ENCODE measurements around the gene RRP36. TPM values are rescaled to one million over a fixed set of nuclear protein-coding genes. Genes with fewer than 3 reads are reported as not detected.
A peak's percentile ranks its signal among the peaks of the same experiment; 100 is the strongest.

Gene RRP36
- total RNA-seq, 1 experiment from 2014 or later: 72.8 TPM

DNA sequence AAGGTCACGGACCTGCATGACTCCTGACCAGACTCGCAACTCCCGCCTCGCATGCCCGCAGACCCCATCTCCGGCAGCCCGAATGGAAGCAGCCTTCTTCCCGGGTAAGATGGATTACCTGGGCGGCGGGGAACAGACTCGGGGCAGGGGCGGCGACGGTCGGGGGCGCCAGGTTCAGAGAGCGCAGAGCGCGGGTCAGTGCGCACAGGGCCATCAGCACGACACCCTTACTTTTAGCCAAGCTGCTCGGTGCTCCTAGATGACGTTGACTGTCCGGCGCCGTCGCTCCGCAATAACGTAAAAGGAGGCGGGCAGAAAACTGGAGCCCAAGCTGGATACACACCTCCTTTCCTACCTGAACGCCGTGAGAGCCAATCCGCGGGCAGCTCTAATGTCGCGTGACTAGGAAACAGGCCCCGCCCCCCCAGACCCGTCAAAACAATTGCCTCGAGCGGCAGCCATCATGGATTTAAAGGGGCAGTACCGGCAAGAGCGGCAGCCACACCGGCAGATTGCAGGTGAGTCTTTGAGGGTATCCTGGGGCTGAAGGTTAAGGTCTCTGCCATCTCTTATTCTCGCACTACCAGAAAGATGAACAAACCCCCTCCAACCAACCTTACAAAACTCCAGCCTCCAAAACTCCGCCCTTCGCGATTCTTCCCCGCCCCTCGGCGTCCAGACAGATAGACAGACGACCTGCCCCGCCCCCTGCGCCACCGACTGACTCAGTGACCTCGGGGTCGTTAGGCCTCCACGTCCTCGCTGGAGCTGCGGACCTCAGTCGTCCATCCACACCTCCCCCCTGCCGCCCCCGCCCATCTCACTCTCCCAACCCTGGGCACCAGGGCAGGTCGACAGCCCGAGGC, 38.0 kb downstream of the RRP36 start, which contains the start of the genes KLC4 and MRPL2:
TSS of gene KLC4 (plus strand) at position 464 of the 866 bp plus-strand sequence. CDS start 1,705 bp downstream, outside the sequence.
TSS of gene MRPL2 (minus strand) at position 267 of the 866 bp plus-strand sequence. CDS start at position 214, 53 bp downstream.
- intact Hi-C loops (cut with micrococcal nuclease): no loop called here
- no TSS peak for BruUV-seq (replicated peaks)
- POLR2A ChIA-PET: interaction anchor here (0.6 to 3.9 kb wide), 42 partner anchors 10 to 570 kb away, joined by 3 to 60 read pairs (median 4); partner anchors contain the start of genes CNPY3, CUL9, DNPH1 and GTPBP2
- peak; percentile 99 for DNase-seq (ENCODE audit: unreplicated experiment)
- H3K27ac Mint-ChIP-seq (ENCODE audit: low read depth, unreplicated experiment): peak within 1 kb of the TSS; percentile 96
- TF ChIP-seq, protein P1, sequence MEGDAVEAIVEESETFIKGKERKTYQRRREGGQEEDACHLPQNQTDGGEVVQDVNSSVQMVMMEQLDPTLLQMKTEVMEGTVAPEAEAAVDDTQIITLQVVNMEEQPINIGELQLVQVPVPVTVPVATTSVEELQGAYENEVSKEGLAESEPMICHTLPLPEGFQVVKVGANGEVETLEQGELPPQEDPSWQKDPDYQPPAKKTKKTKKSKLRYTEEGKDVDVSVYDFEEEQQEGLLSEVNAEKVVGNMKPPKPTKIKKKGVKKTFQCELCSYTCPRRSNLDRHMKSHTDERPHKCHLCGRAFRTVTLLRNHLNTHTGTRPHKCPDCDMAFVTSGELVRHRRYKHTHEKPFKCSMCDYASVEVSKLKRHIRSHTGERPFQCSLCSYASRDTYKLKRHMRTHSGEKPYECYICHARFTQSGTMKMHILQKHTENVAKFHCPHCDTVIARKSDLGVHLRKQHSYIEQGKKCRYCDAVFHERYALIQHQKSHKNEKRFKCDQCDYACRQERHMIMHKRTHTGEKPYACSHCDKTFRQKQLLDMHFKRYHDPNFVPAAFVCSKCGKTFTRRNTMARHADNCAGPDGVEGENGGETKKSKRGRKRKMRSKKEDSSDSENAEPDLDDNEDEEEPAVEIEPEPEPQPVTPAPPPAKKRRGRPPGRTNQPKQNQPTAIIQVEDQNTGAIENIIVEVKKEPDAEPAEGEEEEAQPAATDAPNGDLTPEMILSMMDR (IDR thresholded peaks at IDR 0.05; ENCODE audit: unreplicated experiment): no peak
- H3K4me3 Mint-ChIP-seq (ENCODE audit: unreplicated experiment): peak within 1 kb of the TSS; percentile 94
- peaks cover 43% of the 10 kb centered on the region for H3K36me3 Mint-ChIP-seq (ENCODE audit: insufficient read depth, unreplicated experiment)
- CTCF ChIA-PET: interaction anchor here (1.0 to 2.6 kb wide), 7 partner anchors 10 to 100 kb away, joined by 3 to 12 read pairs (median 8); no protein-coding TSS in a partner anchor
- H3K9me3 Mint-ChIP-seq (ENCODE audit: unreplicated experiment): no peaks in the 10 kb centered on the region
- H3K4me1 Mint-ChIP-seq (ENCODE audit: insufficient read depth, unreplicated experiment): peaks cover 28% of the 10 kb centered on the region
- H3K27me3 Mint-ChIP-seq (ENCODE audit: insufficient read depth, unreplicated experiment): no peaks in the 10 kb centered on the region

GRCh38 chr6:43060034-43060754, 38.8 kb downstream of the RRP36 start:
- ChIA-PET POLR2A (interaction anchor here (0.9 to 3.9 kb wide), 21 partner anchors 9 to 569 kb away, joined by 3 to 60 read pairs (median 9); partner anchors contain the start of genes CNPY3, GTPBP2, KLHDC3 and MEA1), CTCF (interaction anchor here (0.5 to 2.6 kb wide), 5 partner anchors 70 to 459 kb away, joined by 3 to 12 read pairs (median 4); no protein-coding TSS in a partner anchor)
- intact Hi-C loops (cut with micrococcal nuclease): no loop called here
- H3K36me3 Mint-ChIP-seq (ENCODE audit: insufficient read depth, unreplicated experiment): peaks cover 43% of the 10 kb centered on the region
- H3K4me3 Mint-ChIP-seq (ENCODE audit: unreplicated experiment): peak overlapping the region; percentile 94
- peak; percentile 40 for DNase-seq (ENCODE audit: unreplicated experiment)
- TF ChIP-seq, protein P1 (IDR thresholded peaks at IDR 0.05; ENCODE audit: unreplicated experiment): no peak
- BruUV-seq (replicated peaks): no TSS peak
- H3K27me3 Mint-ChIP-seq (ENCODE audit: insufficient read depth, unreplicated experiment): no peaks in the 10 kb centered on the region
- H3K27ac Mint-ChIP-seq (ENCODE audit: low read depth, unreplicated experiment): peak overlapping the region; percentile 96
- H3K9me3 Mint-ChIP-seq (ENCODE audit: unreplicated experiment): no peaks in the 10 kb centered on the region
- peaks cover 28% of the 10 kb centered on the region for H3K4me1 Mint-ChIP-seq (ENCODE audit: insufficient read depth, unreplicated experiment)

DNA sequence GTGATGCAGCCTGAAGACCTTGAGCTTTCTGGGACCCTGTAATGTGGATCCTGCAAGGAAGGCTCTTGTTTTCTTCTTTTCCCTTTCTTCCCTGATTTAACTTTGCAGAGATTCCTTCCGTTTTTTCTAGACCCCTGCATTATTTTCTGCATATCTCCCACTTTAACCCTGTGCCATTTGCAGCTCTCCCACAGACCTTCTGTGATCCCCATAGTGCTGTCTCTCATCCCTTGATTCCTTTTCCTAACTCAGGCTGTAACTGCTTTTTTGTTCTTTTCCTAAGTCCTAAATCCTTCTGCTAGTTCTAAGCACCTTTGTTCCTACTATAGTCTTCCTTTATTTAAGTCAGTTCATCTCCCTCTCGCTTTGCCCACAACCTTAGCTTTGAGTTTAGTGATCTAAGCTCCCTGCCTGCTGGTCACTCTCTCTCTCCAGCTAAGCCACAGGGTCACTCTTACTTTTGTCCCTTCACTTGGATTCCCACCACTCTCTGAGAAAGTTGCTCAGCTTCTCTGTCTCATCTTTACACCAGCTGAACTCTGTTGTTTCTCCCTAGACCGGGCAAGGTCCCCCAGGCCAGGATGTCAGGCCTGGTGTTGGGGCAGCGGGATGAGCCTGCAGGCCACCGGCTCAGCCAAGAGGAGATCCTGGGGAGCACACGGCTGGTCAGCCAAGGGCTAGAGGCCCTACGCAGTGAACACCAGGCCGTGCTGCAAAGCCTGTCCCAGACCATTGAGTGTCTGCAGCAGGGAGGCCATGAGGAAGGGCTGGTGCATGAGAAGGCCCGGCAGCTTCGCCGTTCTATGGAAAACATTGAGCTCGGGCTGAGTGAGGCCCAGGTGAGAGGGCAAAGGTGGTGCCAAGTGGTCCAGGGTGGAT, 39.6 kb downstream of the RRP36 start:
- intact Hi-C loops (cut with micrococcal nuclease): no loop called here
- TF ChIP-seq, protein P1 (IDR thresholded peaks at IDR 0.05; ENCODE audit: unreplicated experiment): no peak

More for the DNA sequence above, 39.6 kb downstream of the RRP36 start:
- DNase-seq (ENCODE audit: unreplicated experiment): no peak
- peak overlapping the region; percentile 96 for H3K27ac Mint-ChIP-seq (ENCODE audit: low read depth, unreplicated experiment)
- CTCF ChIA-PET: interaction anchor here (0.5 to 2.6 kb wide), 5 partner anchors 69 to 458 kb away, joined by 3 to 12 read pairs (median 4); no protein-coding TSS in a partner anchor
- peak overlapping the region; percentile 94 for H3K4me3 Mint-ChIP-seq (ENCODE audit: unreplicated experiment)
- H3K4me1 Mint-ChIP-seq (ENCODE audit: insufficient read depth, unreplicated experiment): peaks cover 28% of the 10 kb centered on the region
- POLR2A ChIA-PET: interaction anchor here (1.0 to 3.9 kb wide), 15 partner anchors 8 to 131 kb away, joined by 3 to 60 read pairs (median 17); partner anchors contain the start of genes CNPY3, KLHDC3, MEA1 and PPP2R5D
- H3K9me3 Mint-ChIP-seq (ENCODE audit: unreplicated experiment): no peaks in the 10 kb centered on the region
- no peaks in the 10 kb centered on the region for H3K27me3 Mint-ChIP-seq (ENCODE audit: insufficient read depth, unreplicated experiment)
- peaks cover 42% of the 10 kb centered on the region for H3K36me3 Mint-ChIP-seq (ENCODE audit: insufficient read depth, unreplicated experiment)
- BruUV-seq (replicated peaks): TSS peak; percentile 61

Data from MCF 10A (cell line).